Measurements from ENCODE around the gene FUT6. TPM values are rescaled to one million over a fixed set of nuclear protein-coding genes. Genes with fewer than 3 reads are reported as not detected.
"Not testable (repeated sequence)": the region's sequence is repeated elsewhere in the genome, so short reads cannot be mapped to it uniquely, and the experiment has no call there.

FUT6 gene
- total RNA-seq (2022) (not detected in 2 replicates), Bru-seq, nascent RNA (not detected), BruChase-seq, experiment 1, labeled RNA remaining after a 6-hour chase (percentile 29 among the genes with signal in this experiment), BruChase-seq, experiment 2, labeled RNA remaining after a 2-hour chase (percentile 9 among the genes with signal in this experiment)
- long read RNA-seq: 0 reads

- intact Hi-C loops (cut with micrococcal nuclease): no loop called here
- BruUV-seq (replicated peaks): no TSS peak
- TF ChIP-seq CTCF (IDR thresholded peaks at IDR 0.05; ENCODE audit: unreplicated experiment): no peak
- ChIA-PET POLR2A (interaction anchor here (1.4 kb wide), 1 partner anchor 65 kb away, joined by 4 read pairs; the partner anchor contains the start of gene VMAC), CTCF (interaction anchor here (0.6 kb wide), 2 partner anchors 14 to 118 kb away, joined by 3 read pairs; no protein-coding TSS in a partner anchor)
- H3K4me3 Mint-ChIP-seq (ENCODE audit: unreplicated experiment): no peak within 1 kb of the TSS
- no peaks in the 10 kb centered on the region for H3K9me3 Mint-ChIP-seq (ENCODE audit: unreplicated experiment)
- no peaks in the 10 kb centered on the region for H3K27me3 Mint-ChIP-seq (ENCODE audit: insufficient read depth, unreplicated experiment)
- H3K4me1 Mint-ChIP-seq (ENCODE audit: insufficient read depth, unreplicated experiment): no peaks in the 10 kb centered on the region
- H3K27ac Mint-ChIP-seq (ENCODE audit: low read depth, unreplicated experiment): no peak within 1 kb of the TSS
- no peak for DNase-seq (ENCODE audit: unreplicated experiment)
- H3K36me3 Mint-ChIP-seq (ENCODE audit: insufficient read depth, unreplicated experiment): no peaks in the 10 kb centered on the region
These were observed at the start of gene FUT6 for GRCh38 chr19:5839065-5840017. TSS of gene FUT6 (minus strand) at chr19:5839702. CDS start at chr19:5832567, 7,135 bp downstream.

GRCh38 chr19:5884065-5884811 is 44.7 kb upstream of the FUT6 start:
- H3K36me3 Mint-ChIP-seq (ENCODE audit: insufficient read depth, unreplicated experiment); BruUV-seq (replicated peaks); H3K4me1 Mint-ChIP-seq (ENCODE audit: insufficient read depth, unreplicated experiment); H3K27me3 Mint-ChIP-seq (ENCODE audit: insufficient read depth, unreplicated experiment); H3K9me3 Mint-ChIP-seq (ENCODE audit: unreplicated experiment); DNase-seq (ENCODE audit: unreplicated experiment); H3K27ac Mint-ChIP-seq (ENCODE audit: low read depth, unreplicated experiment); CTCF ChIA-PET; H3K4me3 Mint-ChIP-seq (ENCODE audit: unreplicated experiment); intact Hi-C loops (cut with micrococcal nuclease): not testable (repeated sequence)
- POLR2A ChIA-PET: interaction anchor here (0.7 to 2.0 kb wide), 3 partner anchors 10 to 205 kb away, joined by 3 to 9 read pairs (median 3); partner anchors contain the start of gene NDUFA11

GRCh38 chr19:5883157-5883873 is 43.8 kb upstream of the FUT6 start:
- intact Hi-C loops (cut with micrococcal nuclease); H3K4me3 Mint-ChIP-seq (ENCODE audit: unreplicated experiment); H3K4me1 Mint-ChIP-seq (ENCODE audit: insufficient read depth, unreplicated experiment); BruUV-seq (replicated peaks); H3K27ac Mint-ChIP-seq (ENCODE audit: low read depth, unreplicated experiment); CTCF ChIA-PET; H3K36me3 Mint-ChIP-seq (ENCODE audit: insufficient read depth, unreplicated experiment); H3K27me3 Mint-ChIP-seq (ENCODE audit: insufficient read depth, unreplicated experiment); H3K9me3 Mint-ChIP-seq (ENCODE audit: unreplicated experiment): not testable (repeated sequence)
- DNase-seq (ENCODE audit: unreplicated experiment): peak; percentile 42
- POLR2A ChIA-PET: interaction anchor here (0.6 to 2.0 kb wide), 3 partner anchors 20 to 1209 kb away, joined by 3 to 9 read pairs (median 3); partner anchors contain the start of genes NDUFA11 and VMAC

GRCh38 chr19:5882421-5882968 is 43.0 kb upstream of the FUT6 start:
- Mint-ChIP-seq H3K36me3 (ENCODE audit: insufficient read depth, unreplicated experiment) (no peaks in the 10 kb centered on the region), H3K4me3 (ENCODE audit: unreplicated experiment) (no peak overlapping the region), H3K9me3 (ENCODE audit: unreplicated experiment) (no peaks in the 10 kb centered on the region), H3K4me1 (ENCODE audit: insufficient read depth, unreplicated experiment) (no peaks in the 10 kb centered on the region), H3K27ac (ENCODE audit: low read depth, unreplicated experiment) (no peak overlapping the region), H3K27me3 (ENCODE audit: insufficient read depth, unreplicated experiment) (no peaks in the 10 kb centered on the region)
- no peak for TF ChIP-seq CTCF (IDR thresholded peaks at IDR 0.05; ENCODE audit: unreplicated experiment)
- DNase-seq (ENCODE audit: unreplicated experiment): no peak
- ChIA-PET POLR2A (interaction anchor here (0.5 to 2.0 kb wide), 4 partner anchors 9 to 1208 kb away, joined by 3 to 9 read pairs (median 4); partner anchors contain the start of gene NDUFA11), CTCF (no interaction called here)
- intact Hi-C loops (cut with micrococcal nuclease): no loop called here
- no TSS peak for BruUV-seq (replicated peaks)

All from MCF 10A (cell line).